ENCODE results near the gene KRT39. TPM values are rescaled to one million over a fixed set of nuclear protein-coding genes. Genes with fewer than 3 reads are reported as not detected.

The KRT39 gene
- total and polyA plus RNA-seq, 2 donors (not counting 3 experiments of a cell fraction or from before 2014, with no cell fraction given) = not detected

- Histone ChIP-seq H3K36me3 (ENCODE audit: control insufficient read depth in 2 of 2, extremely low read depth in 1 of 2, insufficient read depth in 2 of 2, low read length in 2 of 2) (no peaks in the 10 kb centered on the region), H3K9me1 (replicated peaks; ENCODE audit: control insufficient read depth, extremely low read depth, insufficient read depth, low read length) (no peaks in the 10 kb centered on the region), H4K20me1 (replicated peaks; ENCODE audit: control insufficient read depth, extremely low read depth, insufficient read depth, low read length) (no peaks in the 10 kb centered on the region), H3K79me2 (ENCODE audit: control insufficient read depth, insufficient read depth, low read length) (no peaks in the 10 kb centered on the region), H3K27ac (ENCODE audit: insufficient read depth, low read depth, low read length) (no peak overlapping the region), H3K9ac (replicated peaks; ENCODE audit: extremely low read depth, insufficient read depth, low read length) (no peak overlapping the region), H3K4me1 (ENCODE audit: control insufficient read depth, extremely low read depth, insufficient read depth, low read length) (no peaks in the 10 kb centered on the region), H3K9me3 (replicated peaks; ENCODE audit: control insufficient read depth, insufficient read depth, low read length) (no peaks in the 10 kb centered on the region), H2AFZ (ENCODE audit: low read depth, low read length) (no peak overlapping the region), H3K4me3 (replicated peaks in 1 of 3; ENCODE audit: insufficient read depth in 1 of 3, low read depth in 1 of 3, low read length in 3 of 3) (no peak overlapping the region), H3K27me3 (ENCODE audit: control insufficient read depth in 2 of 2, insufficient read depth in 2 of 2, low read length in 2 of 2) (peaks cover 3 to 5% of the 10 kb centered on the region in 2 experiments), H3K4me2 (ENCODE audit: insufficient read depth, low read length) (no peak overlapping the region)
- FAIRE-seq (no peak), DNase-seq (ENCODE audit: low read depth, low spot score) (no peak)
- intact Hi-C loops (cut with micrococcal nuclease) = no loop called here
- TF ChIP-seq CTCF (IDR thresholded peaks at IDR 0.05; ENCODE audit: extremely low read depth in 1 of 2, insufficient read depth in 1 of 2, low read depth in 1 of 2, low read length in 2 of 2) = no peak
- TF ChIP-seq FOS (IDR thresholded peaks at IDR 0.05; ENCODE audit: borderline replicate concordance, insufficient read depth, low read length) = no peak
- BruUV-seq (replicated peaks) = no TSS peak
- POLR2A ChIA-PET = no interaction called here
- CTCF ChIA-PET = interaction anchor here (0.8 to 1.4 kb wide), 4 partner anchors 15 to 361 kb away, joined by 3 to 4 read pairs (median 4); no protein-coding TSS in a partner anchor
- dilution Hi-C loops (cut with MboI; ENCODE audit: extremely low pct_ligation_motif_present, low sequenced_read_pairs) = no loop called here
Measured at GRCh38 chr17:40961591-40961990, 5.2 kb downstream of the KRT39 start.

GRCh38 chr17:40960144-40960543 is 6.6 kb downstream of the KRT39 start:
- no peak for TF ChIP-seq MAX (IDR thresholded peaks at IDR 0.05; ENCODE audit: insufficient read depth, insufficient read length)
- TF ChIP-seq JUN (IDR thresholded peaks at IDR 0.05; ENCODE audit: borderline replicate concordance, insufficient read depth, insufficient read length, low read depth) = no peak
- TF ChIP-seq GATA2 (IDR thresholded peaks at IDR 0.05; ENCODE audit: insufficient read depth, insufficient read length, low read depth, low read length) = no peak
- no peak for TF ChIP-seq POLR2AphosphoS5 (IDR thresholded peaks at IDR 0.05; ENCODE audit: insufficient read depth, low read depth, low read length)
- TF ChIP-seq MYC (IDR thresholded peaks at IDR 0.05; ENCODE audit: low read depth, low read length) = no peak
- no peak for TF ChIP-seq POLR2A (IDR thresholded peaks at IDR 0.05; ENCODE audit: low read depth, low read length)
- no peak for TF ChIP-seq EZH2 (IDR thresholded peaks at IDR 0.05; ENCODE audit: borderline replicate concordance, low read depth, low read length, severe bottlenecking)
- TF ChIP-seq CTCF (IDR thresholded peaks at IDR 0.05; ENCODE audit: extremely low read depth in 1 of 2, insufficient read depth in 1 of 2, low read depth in 1 of 2, low read length in 2 of 2) = no peak
- no peak for TF ChIP-seq FOS (IDR thresholded peaks at IDR 0.05; ENCODE audit: borderline replicate concordance, insufficient read depth, low read length)
- Histone ChIP-seq H4K20me1 (replicated peaks; ENCODE audit: control insufficient read depth, extremely low read depth, insufficient read depth, low read length) (no peaks in the 10 kb centered on the region), H3K9me1 (replicated peaks; ENCODE audit: control insufficient read depth, extremely low read depth, insufficient read depth, low read length) (no peaks in the 10 kb centered on the region), H3K27me3 (ENCODE audit: control insufficient read depth in 2 of 2, insufficient read depth in 2 of 2, low read length in 2 of 2) (peaks cover 4 to 5% of the 10 kb centered on the region in 2 experiments), H2AFZ (ENCODE audit: low read depth, low read length) (no peak overlapping the region), H3K4me3 (replicated peaks in 1 of 3; ENCODE audit: insufficient read depth in 1 of 3, low read depth in 1 of 3, low read length in 3 of 3) (no peak overlapping the region), H3K36me3 (ENCODE audit: control insufficient read depth in 2 of 2, extremely low read depth in 1 of 2, insufficient read depth in 2 of 2, low read length in 2 of 2) (no peaks in the 10 kb centered on the region), H3K27ac (ENCODE audit: insufficient read depth, low read depth, low read length) (no peak overlapping the region), H3K4me1 (ENCODE audit: control insufficient read depth, extremely low read depth, insufficient read depth, low read length) (no peaks in the 10 kb centered on the region), H3K9ac (replicated peaks; ENCODE audit: extremely low read depth, insufficient read depth, low read length) (no peak overlapping the region), H3K4me2 (ENCODE audit: insufficient read depth, low read length) (no peak overlapping the region), H3K79me2 (ENCODE audit: control insufficient read depth, insufficient read depth, low read length) (no peaks in the 10 kb centered on the region), H3K9me3 (replicated peaks; ENCODE audit: control insufficient read depth, insufficient read depth, low read length) (no peaks in the 10 kb centered on the region)
- intact Hi-C loops (cut with micrococcal nuclease) = no loop called here
- BruUV-seq (replicated peaks) = no TSS peak
- FAIRE-seq (no peak), DNase-seq (ENCODE audit: low read depth, low spot score) (no peak)
- dilution Hi-C loops (cut with MboI; ENCODE audit: extremely low pct_ligation_motif_present, low sequenced_read_pairs) = no loop called here
- ChIA-PET CTCF (interaction anchor here (1.0 kb wide), 1 partner anchor 703 kb away, joined by 4 read pairs; no protein-coding TSS in a partner anchor), POLR2A (no interaction called here)

Measured in endothelial cell of umbilical vein (primary cell).